HG03558 (cell line): ENCODE measurements around the gene VASN.
"Not testable (repeated sequence)": the region's sequence is repeated elsewhere in the genome, so short reads cannot be mapped to it uniquely, and the experiment has no call there.

Experiments
- ATAC-seq: cut with Tn5 transposase; IDR thresholded peaks from one replicate; pipeline ENCODE4 v1.9.1; 2021; ENCODE audit warnings: moderate number of reproducible peaks; ENCODE audit not compliant: unreplicated experiment; ENCODE audit errors: extremely low read depth

The VASN gene

GRCh38 chr16:4336701-4337539 lies 34.7 kb upstream of the VASN start:
- ATAC-seq = no peak

GRCh38 chr16:4337540-4338088 lies 34.0 kb upstream of the VASN start:
- ATAC-seq = no peak

GRCh38 chr16:4338125-4338582 lies 33.5 kb upstream of the VASN start:
- ATAC-seq = no peak

- no peak for ATAC-seq
Measured at GRCh38 chr16:4338712-4339299, 32.8 kb upstream of the VASN start.

DNA sequence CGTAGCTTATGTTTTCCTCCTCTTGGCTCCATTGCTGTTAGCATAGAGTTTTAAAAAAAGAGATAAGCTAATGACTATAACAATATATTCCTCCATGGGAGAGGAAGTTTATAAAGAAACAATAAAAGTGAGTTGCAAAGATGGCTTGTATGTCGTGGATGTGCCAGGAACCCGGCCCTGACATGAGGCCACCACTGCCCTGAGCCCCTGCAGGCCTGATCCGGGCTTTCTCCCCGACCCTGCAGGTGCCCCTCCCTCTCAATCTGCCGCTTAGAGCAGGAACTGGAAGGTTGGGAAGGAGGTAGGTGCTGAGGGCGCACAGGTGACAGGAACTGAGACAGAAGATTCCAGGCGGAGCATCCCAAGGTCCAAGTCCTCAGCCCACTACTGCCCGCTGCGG lies 32.2 kb upstream of the VASN start:
- no peak for ATAC-seq

GRCh38 chr16:4339909-4340308 lies 31.7 kb upstream of the VASN start:
- ATAC-seq = no peak

GRCh38 chr16:4340443-4340842 lies 31.2 kb upstream of the VASN start:
- no peak for ATAC-seq

DNA sequence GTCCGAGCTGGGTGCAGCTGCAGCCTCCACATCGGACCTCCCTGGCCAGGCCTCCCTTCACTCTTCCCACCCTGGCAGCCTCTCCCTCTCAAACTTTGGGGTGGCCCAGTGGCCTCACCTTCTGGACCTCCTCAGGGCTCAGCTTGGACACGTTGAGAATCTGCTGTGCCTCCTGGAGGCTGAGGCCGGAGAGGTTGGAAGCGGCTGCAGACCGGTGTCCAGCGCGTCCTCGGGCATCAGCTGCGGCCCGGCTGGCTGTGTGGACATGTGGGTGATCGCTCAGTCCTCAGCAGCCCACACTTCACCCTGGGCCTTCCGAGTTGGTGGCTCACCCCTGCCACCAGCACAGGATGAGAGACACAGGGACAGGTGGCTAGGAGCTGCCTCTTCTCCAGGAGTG lies 30.4 kb upstream of the VASN start:
- ATAC-seq = no peak

DNA sequence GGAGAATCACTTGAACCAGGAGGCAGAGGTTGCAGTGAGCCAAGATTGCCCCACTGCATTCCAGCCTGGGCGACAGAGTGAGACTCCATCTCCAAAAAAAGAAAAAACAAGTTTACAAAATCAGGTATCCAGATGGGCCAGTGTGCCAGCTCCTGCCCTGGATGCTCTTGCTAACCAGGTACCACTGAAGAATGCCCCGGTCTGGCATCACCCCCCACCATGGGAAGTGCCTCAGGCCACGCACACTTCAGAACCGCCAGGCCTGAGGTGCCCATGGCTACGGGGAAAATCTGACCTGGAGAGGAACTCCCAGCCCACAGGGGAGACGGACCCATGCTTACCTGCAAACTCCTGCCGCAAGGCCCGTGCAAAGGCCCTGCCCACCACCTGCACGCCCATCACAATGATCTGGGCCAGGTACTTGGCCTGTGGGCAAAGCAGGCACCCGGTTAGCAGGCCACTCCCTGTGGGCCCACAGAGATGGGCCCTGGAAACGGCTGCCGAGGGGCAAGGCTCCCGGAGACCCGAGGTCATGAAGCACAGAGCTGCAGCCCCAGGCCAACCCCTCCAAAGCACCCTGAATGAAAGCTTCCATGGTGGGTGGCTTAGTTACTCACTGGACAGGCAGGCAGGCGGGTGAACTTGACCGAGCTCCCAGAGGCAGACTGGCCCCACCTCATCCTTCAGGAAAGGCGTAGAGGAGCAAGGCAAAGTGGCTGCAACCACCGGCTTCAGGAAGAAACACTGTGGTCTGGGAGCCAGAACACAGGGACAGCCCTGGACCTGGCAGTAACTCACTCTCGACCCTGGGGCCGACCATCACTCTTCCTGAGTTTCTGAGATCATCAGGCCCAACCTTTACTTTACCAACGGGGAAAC lies 28.5 kb upstream of the VASN start:
- no peak for ATAC-seq

- ATAC-seq = not testable (repeated sequence)
Measured at GRCh38 chr16:4344300-4344982, 27.2 kb upstream of the VASN start.

DNA sequence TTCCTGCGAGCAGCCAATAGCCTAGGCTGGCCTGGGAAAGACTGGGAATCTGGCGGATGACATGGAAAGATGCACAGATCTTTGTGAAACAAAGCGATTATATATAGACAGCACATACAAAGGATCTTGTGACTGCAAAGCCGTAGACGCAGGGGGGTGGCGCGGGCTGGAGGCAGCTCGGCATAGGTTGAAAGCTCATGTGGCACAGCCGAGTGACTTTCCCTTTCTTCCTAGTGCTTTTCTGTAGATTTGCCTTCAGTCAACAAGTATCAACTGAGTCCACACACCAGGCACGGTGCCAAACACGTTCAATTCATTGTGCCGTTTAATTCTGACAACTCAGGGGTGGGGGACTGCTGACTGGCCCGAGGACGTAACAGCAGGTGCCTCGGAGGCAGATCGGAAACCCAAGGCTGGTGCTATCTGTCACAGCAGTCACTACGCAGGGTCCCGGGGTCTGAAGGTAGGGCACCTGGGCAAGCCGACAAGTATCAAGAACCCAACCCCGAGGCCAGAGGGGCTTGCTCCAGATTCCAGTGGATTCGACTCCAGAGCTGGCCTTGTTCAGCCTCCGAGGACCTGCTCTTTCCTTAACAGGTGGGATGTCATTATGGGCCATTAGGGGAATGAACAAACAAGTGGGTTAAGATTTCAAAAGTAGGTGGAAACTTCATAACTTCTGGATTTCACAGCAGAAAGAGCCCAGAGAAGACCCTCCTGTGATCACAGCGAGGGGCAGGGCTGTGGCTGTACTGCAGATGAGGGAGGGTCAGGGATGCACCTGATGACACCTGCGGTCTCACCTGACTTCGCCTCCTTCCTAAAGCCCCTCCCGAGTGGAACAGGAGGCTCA lies 26.4 kb upstream of the VASN start:
- no peak for ATAC-seq

DNA sequence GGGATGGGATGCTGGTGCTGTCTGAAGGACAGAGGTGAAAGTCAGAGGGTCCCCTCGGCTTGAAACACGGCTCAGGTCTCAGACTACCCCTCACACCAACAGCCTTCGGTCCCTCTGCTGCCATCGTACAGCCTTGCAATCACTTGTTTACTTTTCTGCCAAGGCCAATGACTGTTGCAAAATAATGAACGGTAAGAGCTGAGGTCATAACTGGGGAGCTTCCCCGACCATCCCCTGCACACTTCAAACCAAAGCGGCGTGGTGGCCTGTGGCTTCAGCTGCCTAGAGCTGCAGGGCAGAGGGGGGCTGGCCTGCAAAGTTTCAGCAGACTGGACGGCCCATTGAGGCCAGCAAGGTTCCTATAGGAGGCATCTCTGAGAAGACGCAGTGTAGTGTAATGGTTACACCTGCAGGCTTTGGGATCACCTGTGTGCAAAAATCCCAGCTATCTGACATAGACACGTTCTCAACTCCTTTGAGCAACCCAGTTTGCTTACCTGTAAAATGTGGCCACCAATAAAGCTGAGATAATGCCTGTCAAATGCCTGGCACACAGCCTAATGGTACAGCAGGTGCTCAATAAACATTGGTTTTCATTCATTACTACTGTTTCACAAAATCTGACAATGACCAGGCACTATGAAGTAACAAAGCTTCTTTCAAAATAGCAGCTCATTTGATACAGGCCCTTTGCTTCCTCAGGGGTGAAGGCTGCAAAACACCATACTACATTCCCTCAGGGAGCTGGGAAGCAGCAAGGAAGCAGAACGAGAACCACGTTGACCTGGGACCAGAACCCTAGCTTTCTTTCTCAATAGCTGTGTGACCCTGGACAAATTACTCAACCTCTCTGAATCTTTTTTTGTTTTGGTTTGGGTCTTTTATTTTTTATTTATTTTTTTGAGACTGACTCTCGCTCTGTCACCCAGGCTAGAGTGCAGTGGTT lies 25.5 kb upstream of the VASN start:
- ATAC-seq = no peak

DNA sequence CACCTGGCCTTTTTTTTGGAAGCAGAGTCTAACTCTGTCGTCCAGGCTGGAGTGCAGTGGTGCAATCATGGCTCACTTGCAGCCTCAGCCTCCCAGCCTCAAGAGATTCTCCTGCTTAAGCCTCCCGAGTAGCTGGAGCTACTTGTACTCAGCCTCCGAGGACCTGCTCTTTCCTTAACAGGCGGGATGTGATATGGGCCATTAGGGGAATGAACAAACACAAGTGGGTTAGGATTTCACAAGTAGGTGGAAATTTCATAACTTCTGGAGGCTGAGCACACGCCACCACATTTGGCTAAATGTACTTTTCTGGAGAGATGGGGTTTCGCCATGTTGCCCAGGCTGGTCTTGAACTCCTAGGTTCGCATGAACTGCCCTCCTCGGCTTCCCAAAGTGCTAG lies 24.6 kb upstream of the VASN start:
- ATAC-seq = no peak

DNA sequence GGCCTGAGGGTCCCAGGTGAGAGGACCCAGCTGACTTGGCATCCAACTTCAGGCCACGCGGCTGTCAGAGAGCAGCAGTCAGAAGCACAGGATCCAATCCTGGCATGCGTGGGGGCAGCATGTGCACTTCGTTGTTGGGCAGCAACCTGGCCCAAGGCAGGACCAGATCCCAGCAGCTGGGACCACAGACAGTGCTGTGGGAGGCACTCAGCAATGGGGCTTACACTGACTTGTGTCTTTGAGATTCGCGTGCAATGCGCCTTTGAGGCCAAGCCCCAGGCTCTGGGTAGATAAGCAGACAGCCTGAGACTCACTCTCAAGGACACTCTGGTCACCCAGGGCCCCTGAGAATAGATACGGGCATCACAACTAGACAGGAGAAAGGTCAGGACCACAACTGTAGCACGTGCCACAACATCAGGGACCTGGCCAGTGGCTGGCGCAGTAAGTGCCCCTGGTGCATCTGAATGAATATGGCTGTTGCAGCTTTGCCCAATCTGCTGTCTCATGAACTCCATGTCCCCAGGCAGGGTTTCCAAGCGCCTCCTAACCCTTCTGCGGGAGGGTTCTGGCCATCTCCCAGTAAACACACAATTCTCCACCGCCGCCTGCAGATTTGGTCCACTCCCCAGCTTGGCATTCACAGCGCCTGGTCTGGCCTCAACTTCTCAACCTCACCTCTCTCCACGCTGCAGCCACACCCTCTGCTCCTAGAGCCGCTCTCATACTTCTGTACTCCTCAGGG lies 23.7 kb upstream of the VASN start:
- ATAC-seq = no peak

- ATAC-seq = no peak
Measured at GRCh38 chr16:4349332-4349731, 22.3 kb upstream of the VASN start.

DNA sequence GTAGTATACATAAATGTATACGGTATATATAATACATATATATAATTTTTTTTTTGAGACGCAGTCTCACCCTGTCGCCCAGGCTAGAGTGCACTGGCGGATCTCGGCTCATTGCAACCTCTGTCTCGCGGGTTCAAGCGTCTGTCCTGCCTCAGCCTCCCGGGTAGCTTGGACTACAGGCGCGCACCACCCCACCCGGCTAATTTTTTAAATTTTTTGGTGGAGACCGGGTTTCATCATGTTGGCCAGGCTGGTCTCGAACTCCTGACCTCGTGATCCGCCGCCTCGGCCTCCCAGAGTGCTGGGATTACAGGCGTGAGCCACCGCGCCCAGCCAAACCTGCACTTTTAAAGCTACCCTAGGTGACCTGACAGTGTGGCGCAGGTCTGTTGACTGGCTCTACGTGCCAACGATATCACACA lies 21.3 kb upstream of the VASN start:
- no peak for ATAC-seq
